GM12891 (cell line): Measurements from ENCODE around the gene ARPC2.

Source experiments
- PAX5 ChIP-seq: IDR thresholded peaks from 2 replicates; pipeline ENCODE4 v1.6.1; 2011; ENCODE audit warnings: low read length, moderate library complexity, mild to moderate bottlenecking; ENCODE audit not compliant: insufficient read depth, severe bottlenecking
- POLR2A ChIP-seq: IDR thresholded peaks from 2 replicates; pipeline ENCODE4 v1.6.1; 2011; ENCODE audit warnings: low read depth, low read length, control low read depth
- POLR2AphosphoS5 ChIP-seq: IDR thresholded peaks from 2 replicates; pipeline ENCODE4 v1.6.1; 2011; ENCODE audit warnings: low read depth, low read length, control low read depth
- TAF1 ChIP-seq: IDR thresholded peaks from 2 replicates; pipeline ENCODE4 v1.6.1; 2011; ENCODE audit warnings: low read depth, low read length, control low read depth

DNA sequence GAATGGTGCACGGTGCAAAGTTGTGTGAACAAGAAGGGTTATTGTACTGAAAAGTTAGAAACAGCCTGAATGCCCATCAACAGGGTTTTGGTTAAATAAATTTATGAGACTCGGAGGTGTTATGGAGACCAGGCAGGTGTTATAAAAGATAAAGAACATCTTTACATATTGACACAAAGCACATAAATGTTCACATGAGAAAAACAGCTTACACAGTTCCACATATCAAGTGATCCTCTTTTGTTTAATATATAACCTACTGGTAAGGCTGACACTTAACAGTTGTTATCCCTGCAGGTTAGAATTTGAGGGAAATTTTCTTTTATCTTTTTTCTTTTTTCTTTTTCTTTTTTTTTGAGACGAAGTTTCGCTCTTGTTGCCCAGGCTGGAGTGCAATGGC lies 20.0 kb upstream of the ARPC2 start:
- TF ChIP-seq POLR2AphosphoS5: no peak
- TF ChIP-seq TAF1: no peak
- no peak for TF ChIP-seq POLR2A
- TF ChIP-seq PAX5: no peak
